Right atrium auricular region (tissue), 2 donors: ENCODE measurements around the gene ADH6. TPM values are rescaled to one million over a fixed set of nuclear protein-coding genes. Genes with fewer than 3 reads are reported as not detected.

ENCODE experiments used
- DNase-seq: peaks from one replicate; pipeline ENCODE4 v3.0.0-alpha.2; 2019; ENCODE audit warnings: low spot score
- H3K27ac ChIP-seq, 2 donors: fragments of 200-600 bp; sonication (generic); 1 replicate in 1 of 2; 2 replicates in 1 of 2; pipeline ENCODE4 v1.5.1; 2016 to 2019
- H3K27me3 ChIP-seq, 2 donors: fragments of 200-600 bp; sonication (generic); one replicate each; pipeline versions ENCODE4 v1.5.1 to v1.6.0; 2017 to 2019
- H3K36me3 ChIP-seq: fragments of 200-600 bp; sonication (generic); one replicate; pipeline ENCODE4 v1.5.1; 2016
- H3K4me1 ChIP-seq, 2 donors: fragments of 200-600 bp; sonication (generic); one replicate each; pipeline versions ENCODE4 v1.5.1 to v1.6.0; 2017 to 2019
- H3K4me3 ChIP-seq, 2 donors: fragments of 200-600 bp; sonication (generic); 1 replicate in 1 of 2; 2 replicates in 1 of 2; pipeline ENCODE4 v1.5.1; 2017 to 2019; ENCODE audit warnings: mild to moderate bottlenecking in 1 of 2, moderate library complexity in 1 of 2
- H3K9me3 ChIP-seq, 2 donors: fragments of 200-600 bp; sonication (generic); one replicate each; pipeline ENCODE4 v1.5.1; 2019
- total RNA-seq, 2 donors: library from RNA; depleted of rRNA; stranded (reverse); fragments of >200 nt; gene quantifications; one replicate each; pipeline ENCODE4 v1.1.0, GENCODE V29; 2016
- TF ChIP-seq, protein P1 (sequence below), 2 donors: fragments of 200-600 bp; sonication (generic); IDR thresholded peaks; one replicate each; pipeline ENCODE4 v1.5.1; 2019; ENCODE audit warnings: antibody characterized with exemption in 2 of 2

ADH6 gene
- total RNA-seq, 2 donors from 2014 or later = 3.6 TPM; not detected in 1

DNA sequence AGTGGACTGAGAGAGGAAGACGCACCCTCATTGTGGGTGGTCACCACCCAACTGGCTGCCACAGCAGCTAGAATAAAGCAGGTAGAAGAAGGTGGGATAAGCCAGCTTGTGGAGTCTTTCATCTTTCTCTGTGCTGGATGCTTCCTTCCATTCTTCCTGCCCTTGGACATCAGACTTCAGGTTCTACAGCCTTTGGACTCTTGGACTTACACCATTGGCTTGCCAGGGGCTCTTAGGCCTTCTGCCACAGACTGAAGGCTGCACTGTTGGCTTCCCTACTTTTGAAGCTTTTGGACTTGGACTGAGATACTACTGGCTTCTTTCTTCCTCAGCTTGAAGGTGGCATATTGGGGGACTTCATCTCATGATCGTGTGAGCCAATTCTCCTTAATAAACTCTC lies 33.5 kb downstream of the ADH6 start:
- Histone ChIP-seq H3K27ac (no peak overlapping the region), H3K4me3 (no peak overlapping the region), H3K9me3 (peaks cover 0 to 9% of the 10 kb centered on the region in 2 donors), H3K36me3 (no peaks in the 10 kb centered on the region), H3K4me1 (no peaks in the 10 kb centered on the region), H3K27me3 (no peaks in the 10 kb centered on the region)
- no peak for DNase-seq
- TF ChIP-seq, protein P1, sequence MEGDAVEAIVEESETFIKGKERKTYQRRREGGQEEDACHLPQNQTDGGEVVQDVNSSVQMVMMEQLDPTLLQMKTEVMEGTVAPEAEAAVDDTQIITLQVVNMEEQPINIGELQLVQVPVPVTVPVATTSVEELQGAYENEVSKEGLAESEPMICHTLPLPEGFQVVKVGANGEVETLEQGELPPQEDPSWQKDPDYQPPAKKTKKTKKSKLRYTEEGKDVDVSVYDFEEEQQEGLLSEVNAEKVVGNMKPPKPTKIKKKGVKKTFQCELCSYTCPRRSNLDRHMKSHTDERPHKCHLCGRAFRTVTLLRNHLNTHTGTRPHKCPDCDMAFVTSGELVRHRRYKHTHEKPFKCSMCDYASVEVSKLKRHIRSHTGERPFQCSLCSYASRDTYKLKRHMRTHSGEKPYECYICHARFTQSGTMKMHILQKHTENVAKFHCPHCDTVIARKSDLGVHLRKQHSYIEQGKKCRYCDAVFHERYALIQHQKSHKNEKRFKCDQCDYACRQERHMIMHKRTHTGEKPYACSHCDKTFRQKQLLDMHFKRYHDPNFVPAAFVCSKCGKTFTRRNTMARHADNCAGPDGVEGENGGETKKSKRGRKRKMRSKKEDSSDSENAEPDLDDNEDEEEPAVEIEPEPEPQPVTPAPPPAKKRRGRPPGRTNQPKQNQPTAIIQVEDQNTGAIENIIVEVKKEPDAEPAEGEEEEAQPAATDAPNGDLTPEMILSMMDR (IDR thresholded peaks at IDR 0.05) = no peak

DNA sequence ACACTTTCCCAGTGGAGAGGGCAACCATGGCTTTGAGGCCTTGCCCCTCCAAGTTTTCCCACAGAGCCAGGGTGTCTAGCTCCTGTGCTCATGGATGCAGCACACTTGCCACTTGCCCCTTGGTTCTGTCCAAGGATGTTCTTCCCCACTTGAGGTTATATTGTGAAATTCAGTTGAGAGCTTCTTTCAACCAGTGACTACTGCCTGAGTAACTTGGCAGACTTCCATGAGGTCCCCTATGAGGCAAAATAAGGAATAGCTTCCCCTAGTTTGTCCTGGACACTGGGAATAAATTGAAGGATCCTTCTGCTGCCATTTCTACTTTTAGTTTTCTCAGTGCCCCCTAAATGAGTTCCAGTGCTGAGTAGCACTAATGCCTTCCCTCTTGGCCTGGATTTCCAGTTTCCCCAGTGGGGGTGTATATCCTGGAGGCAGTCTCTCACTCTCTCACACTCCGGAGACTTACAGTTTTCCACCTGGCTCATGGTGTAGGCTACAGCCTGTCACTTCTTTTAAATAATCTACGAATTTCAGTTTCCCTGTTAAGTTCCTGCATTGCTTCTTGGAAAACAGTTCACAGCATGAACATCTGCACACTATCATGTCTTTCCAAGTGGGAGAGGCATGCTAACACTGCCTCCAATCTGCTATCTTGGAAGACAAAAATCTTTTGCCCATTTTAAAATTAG lies 38.5 kb downstream of the ADH6 start:
- Histone ChIP-seq H3K4me1 (no peaks in the 10 kb centered on the region), H3K27ac (peak overlapping the region in 1 of 2 donors; percentile 23), H3K4me3 (no peak overlapping the region), H3K36me3 (no peaks in the 10 kb centered on the region), H3K9me3 (peaks cover 0 to 26% of the 10 kb centered on the region in 2 donors), H3K27me3 (no peaks in the 10 kb centered on the region)
- DNase-seq = no peak
- TF ChIP-seq, protein P1 (IDR thresholded peaks at IDR 0.05) = no peak

DNA sequence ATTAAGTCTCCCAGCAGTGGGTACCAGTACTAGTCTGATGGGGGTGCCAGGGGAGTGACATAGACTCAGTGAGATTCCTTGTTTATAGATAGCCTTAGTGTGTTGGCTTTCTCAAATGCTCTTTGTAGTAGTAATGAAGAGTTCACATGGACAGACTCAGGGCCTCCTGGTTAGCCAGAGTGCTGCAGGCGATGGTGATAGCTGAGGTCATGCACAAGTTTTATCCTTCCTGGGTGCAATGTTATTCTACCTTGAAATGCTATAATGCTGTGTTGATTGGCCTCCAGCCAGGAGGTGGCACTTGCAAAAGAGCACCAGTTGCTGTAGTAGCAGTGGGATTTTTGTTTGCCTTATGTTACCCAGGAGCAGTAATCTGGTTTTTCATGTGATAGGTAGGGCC lies 39.4 kb downstream of the ADH6 start:
- peaks cover 0 to 20% of the 10 kb centered on the region in 2 donors for H3K9me3 ChIP-seq
- no peak for DNase-seq
- TF ChIP-seq, protein P1 (IDR thresholded peaks at IDR 0.05) = no peak
- no peak overlapping the region for H3K27ac ChIP-seq
- no peaks in the 10 kb centered on the region for H3K4me1 ChIP-seq
- H3K36me3 ChIP-seq = no peaks in the 10 kb centered on the region
- H3K27me3 ChIP-seq = no peaks in the 10 kb centered on the region
- no peak overlapping the region for H3K4me3 ChIP-seq

DNA sequence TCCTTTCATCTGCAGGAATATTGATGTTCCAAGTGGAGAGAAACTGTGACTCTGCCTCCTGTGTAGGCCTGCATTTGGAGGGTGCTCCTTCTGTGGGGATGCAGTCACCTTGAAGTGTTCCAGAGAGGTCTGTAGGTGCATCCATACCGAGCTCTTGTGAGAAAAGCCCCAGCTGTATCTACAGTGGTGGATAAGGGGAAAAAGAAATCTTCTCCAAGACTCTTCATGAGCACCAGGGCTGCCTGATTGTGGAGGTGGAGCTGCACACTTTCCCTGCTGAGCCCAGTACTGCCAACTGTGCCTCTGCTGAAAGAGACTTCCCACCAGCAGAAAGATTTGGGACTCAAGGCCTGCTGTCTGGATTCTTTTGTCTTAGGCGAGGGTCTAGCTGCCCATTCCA lies 39.9 kb downstream of the ADH6 start:
- DNase-seq = no peak
- H3K27ac ChIP-seq = no peak overlapping the region
- H3K27me3 ChIP-seq = no peaks in the 10 kb centered on the region
- H3K9me3 ChIP-seq = peaks cover 0 to 17% of the 10 kb centered on the region in 2 donors
- TF ChIP-seq, protein P1 (IDR thresholded peaks at IDR 0.05) = no peak
- H3K4me3 ChIP-seq = no peak overlapping the region
- H3K36me3 ChIP-seq = no peaks in the 10 kb centered on the region
- no peaks in the 10 kb centered on the region for H3K4me1 ChIP-seq

DNA sequence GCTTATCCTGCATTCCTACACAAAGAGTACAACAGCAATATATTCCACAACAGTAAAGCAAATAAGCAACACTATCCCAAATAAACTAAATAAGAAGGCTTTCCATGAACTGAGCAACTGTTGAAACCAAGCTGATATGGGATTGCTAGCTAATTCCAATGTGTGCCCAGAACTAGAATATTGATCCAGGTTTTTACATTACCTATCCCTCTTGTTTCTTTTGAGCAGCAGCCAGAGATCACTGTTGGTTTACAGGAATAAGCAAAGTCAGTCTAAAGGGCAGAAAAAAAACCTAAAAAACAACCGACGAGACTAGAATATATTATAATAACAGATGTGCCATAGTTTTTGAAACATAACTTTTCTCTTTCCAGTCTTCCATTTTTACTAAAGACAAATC lies 52.5 kb downstream of the ADH6 start:
- Histone ChIP-seq H3K4me1 (no peaks in the 10 kb centered on the region), H3K36me3 (no peaks in the 10 kb centered on the region), H3K4me3 (no peak overlapping the region), H3K27ac (no peak overlapping the region), H3K27me3 (no peaks in the 10 kb centered on the region), H3K9me3 (no peaks in the 10 kb centered on the region)
- DNase-seq = no peak
- TF ChIP-seq, protein P1 (IDR thresholded peaks at IDR 0.05) = no peak

DNA sequence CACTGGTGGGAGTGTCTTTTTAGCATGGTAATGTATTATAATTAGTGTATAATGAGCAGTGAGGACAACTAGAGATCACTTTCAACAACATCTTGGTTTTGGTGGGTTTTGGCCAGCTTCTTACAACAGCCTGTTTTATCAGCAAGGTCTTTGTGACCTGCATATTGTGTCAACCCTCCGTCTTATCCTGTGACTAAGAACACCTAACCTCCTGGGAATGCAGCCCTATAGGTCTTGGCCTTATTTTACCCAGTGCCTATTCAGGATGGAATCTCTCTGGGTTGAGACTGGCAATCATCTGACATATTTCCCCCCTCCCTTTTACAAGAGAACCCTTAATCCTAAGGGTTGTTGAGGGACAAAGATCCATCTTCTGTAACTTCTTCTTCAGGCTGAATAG lies 53.1 kb downstream of the ADH6 start:
- no peaks in the 10 kb centered on the region for H3K36me3 ChIP-seq
- DNase-seq = no peak
- H3K27ac ChIP-seq = no peak overlapping the region
- no peaks in the 10 kb centered on the region for H3K27me3 ChIP-seq
- H3K9me3 ChIP-seq = no peaks in the 10 kb centered on the region
- H3K4me1 ChIP-seq = no peaks in the 10 kb centered on the region
- TF ChIP-seq, protein P1 (IDR thresholded peaks at IDR 0.05) = no peak
- H3K4me3 ChIP-seq = no peak overlapping the region
